Ectodermal cell (in vitro differentiated cells): ENCODE data around the gene EXD3.

Experiments
- H3K27ac ChIP-seq: 2 replicates; pipeline ENCODE4 v1.7.0; 2013; ENCODE audit warnings: mild to moderate bottlenecking, low read depth, low read length; ENCODE audit not compliant: insufficient read depth, poor library complexity, severe bottlenecking
- H3K27me3 ChIP-seq: 2 replicates; pipeline ENCODE4 v1.7.0; 2013; ENCODE audit warnings: mild to moderate bottlenecking, low read length; ENCODE audit not compliant: insufficient read depth, control insufficient read depth, poor library complexity, severe bottlenecking
- H3K36me3 ChIP-seq: one replicate; pipeline ENCODE4 v1.7.0; 2013; ENCODE audit warnings: low read length; ENCODE audit not compliant: control insufficient read depth, insufficient read depth
- H3K4me1 ChIP-seq: one replicate; pipeline ENCODE4 v1.7.0; 2013; ENCODE audit warnings: low read length; ENCODE audit not compliant: control insufficient read depth, insufficient read depth
- H3K4me3 ChIP-seq: 2 replicates; pipeline ENCODE4 v1.7.0; 2013; ENCODE audit warnings: low read depth, low read length, control low read depth; ENCODE audit not compliant: insufficient read depth
- H3K9me3 ChIP-seq: 2 replicates; pipeline ENCODE4 v1.7.0; 2013; ENCODE audit warnings: mild to moderate bottlenecking, low read length, moderate library complexity; ENCODE audit not compliant: control insufficient read depth
- WGBS, 2 experiments: methylation state at CpG; one replicate each; pipeline ENCODE4 v1.1.7; 2013; ENCODE audit warnings: missing lambda C conversion rate in 2 of 2; 5-methylcytosine and 5-hydroxymethylcytosine counted together

EXD3 gene

GRCh38 chr9:137436761-137437600, 14.0 kb upstream of the EXD3 start:
- Histone ChIP-seq H3K4me1 (no peaks in the 10 kb centered on the region), H3K36me3 (no peaks in the 10 kb centered on the region), H3K9me3 (no peaks in the 10 kb centered on the region), H3K4me3 (no peak overlapping the region), H3K27me3 (peaks cover 7% of the 10 kb centered on the region), H3K27ac (no peak overlapping the region)
- WGBS, 2 experiments: 92 to 93% methylated on average over 24 of the region's 24 CpGs

DNA sequence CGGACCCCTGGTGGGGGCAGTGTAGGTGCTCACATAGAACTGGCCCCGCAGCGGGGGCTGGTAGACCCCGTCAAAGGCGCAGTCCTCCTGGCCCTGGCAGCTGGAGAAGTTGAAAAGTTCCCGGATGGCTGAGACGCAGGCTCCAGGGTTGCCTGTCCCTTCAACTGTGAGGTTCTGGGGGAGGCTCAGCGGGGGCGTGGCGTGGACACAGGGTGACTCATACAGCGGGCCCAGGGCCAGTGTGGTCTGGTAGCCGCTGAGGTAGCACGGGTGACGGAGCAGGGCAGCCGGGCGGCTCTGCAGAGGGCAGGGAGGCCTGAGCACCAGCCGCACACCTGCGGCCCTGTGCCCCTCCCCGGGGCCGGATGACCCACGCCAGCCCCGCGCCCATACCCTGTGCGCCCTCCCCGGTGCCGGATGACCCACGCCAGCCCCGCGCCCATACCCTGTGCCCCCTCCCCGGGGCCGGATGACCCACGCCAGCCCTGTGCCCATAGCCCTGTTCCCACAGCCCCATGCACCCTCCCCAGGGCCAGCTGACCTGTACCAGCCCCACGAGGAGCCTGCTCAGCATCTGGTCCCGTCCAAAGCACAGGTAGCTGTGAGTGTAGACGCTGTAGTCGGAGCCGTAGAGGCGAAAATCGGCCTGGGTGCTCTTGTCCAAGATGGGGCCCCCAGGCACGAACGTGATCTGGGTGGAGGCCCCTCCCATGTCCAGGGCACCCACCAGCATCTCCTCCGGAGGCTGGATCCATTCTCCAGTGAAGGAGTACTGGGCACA, 13.2 kb upstream of the EXD3 start:
- Histone ChIP-seq H3K36me3 (no peaks in the 10 kb centered on the region), H3K4me1 (no peaks in the 10 kb centered on the region), H3K27me3 (no peaks in the 10 kb centered on the region), H3K27ac (no peak overlapping the region), H3K9me3 (no peaks in the 10 kb centered on the region), H3K4me3 (no peak overlapping the region)
- 93% methylated on average over 42 of the region's 42 CpGs for WGBS, 2 experiments

DNA sequence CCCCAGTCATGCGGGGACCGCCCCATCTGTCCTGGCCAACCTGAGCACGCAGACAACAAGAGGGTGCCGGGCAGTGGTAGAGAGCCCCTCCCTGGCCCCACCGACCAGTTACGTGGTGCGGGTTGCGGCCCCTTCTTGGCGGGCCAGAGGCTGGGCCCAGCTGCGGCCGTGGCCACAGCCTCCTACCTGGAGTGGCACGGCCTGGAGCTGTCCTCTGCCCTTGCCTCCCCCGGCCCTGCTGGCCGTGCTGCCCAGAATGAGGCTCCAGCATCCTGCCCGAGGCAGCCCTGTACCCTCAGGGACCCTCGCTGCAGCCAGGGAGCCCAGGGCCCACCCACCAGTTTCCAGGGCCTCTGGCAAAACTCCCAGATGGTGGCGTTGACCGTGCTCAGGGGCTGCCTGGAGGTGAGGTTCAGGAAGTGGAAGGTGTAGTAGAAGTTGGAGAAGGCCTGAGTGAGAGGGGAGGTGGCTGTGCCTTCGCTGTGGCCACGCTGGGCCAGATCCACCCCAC, 12.5 kb upstream of the EXD3 start:
- 89 to 91% methylated on average over 20 of the region's 20 CpGs for WGBS, 2 experiments
- Histone ChIP-seq H3K4me1 (peaks cover 5% of the 10 kb centered on the region), H3K4me3 (no peak overlapping the region)

DNA sequence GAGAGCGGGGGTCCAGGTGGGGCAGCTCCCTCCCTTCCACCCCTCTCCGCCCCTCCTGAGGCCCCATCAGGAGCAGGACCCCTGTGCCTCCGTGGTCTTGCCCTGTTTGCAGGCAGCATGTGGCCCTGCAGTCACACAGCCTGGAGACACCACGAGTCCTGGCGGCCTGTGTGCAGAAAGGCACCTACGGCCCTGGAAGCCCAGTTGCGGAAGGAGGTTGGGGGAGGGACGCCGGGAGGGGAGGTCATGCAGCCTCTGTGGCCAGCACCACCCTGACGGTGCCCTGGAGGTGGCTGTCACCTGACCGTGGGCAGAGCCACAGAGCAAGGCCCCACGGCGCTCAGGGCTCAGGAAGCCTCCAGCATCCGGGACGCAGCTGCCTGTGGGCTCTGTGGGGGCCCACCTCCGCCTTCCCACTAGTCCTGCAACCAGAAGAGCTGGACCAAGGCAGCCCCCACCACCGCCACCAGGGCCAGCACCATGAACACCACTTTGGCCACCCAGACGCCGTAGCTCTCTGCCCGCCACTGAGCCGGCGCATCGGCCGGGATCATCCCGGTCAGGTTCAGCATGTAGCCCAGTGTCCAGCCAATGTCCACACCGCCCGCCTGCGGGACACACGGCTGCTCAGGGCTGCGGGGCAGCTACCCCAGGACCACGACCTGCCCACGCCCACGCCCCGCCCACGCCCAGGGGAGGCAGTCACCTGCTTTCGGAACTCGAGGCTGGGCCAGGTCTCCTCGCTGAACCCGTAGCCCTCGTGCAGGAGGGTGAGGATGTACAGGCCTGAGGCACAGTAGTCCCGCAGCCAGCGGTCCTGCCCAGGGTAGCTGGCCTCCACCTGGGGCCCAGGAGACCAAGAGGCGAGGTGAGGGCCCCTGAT, 11.8 kb upstream of the EXD3 start:
- Histone ChIP-seq H3K4me3 (no peak overlapping the region), H3K36me3 (no peaks in the 10 kb centered on the region), H3K9me3 (no peaks in the 10 kb centered on the region), H3K27me3 (no peaks in the 10 kb centered on the region), H3K4me1 (peaks cover 6% of the 10 kb centered on the region), H3K27ac (no peak overlapping the region)
- WGBS, 2 experiments: 93 to 94% methylated on average over 43 of the region's 43 CpGs

More for the DNA sequence above, 12.5 kb upstream of the EXD3 start:
- H3K9me3 ChIP-seq: no peaks in the 10 kb centered on the region
- H3K27me3 ChIP-seq: no peaks in the 10 kb centered on the region
- no peak overlapping the region for H3K27ac ChIP-seq
- H3K36me3 ChIP-seq: no peaks in the 10 kb centered on the region

DNA sequence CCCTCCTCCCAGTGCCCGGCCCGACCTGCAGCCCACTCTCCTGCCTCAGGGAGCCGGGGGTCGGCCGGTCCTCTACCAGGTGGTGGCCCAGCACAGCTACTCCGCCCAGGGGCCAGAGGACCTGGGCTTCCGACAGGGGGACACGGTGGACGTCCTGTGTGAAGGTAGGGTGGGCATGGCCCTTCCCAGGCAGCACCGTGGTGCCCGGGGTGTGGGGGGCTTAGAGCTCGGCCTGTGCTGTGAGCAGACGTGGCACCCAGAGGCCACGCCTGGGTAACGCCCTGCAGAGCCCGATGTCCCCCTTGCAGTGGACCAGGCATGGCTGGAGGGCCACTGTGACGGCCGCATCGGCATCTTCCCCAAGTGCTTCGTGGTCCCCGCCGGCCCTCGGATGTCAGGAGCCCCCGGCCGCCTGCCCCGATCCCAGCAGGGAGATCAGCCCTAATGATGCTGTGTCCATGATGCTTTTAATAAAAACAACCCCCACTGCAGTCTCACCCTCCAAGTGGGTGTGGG, 11.0 kb upstream of the EXD3 start:
- Histone ChIP-seq H3K4me1 (peaks cover 6% of the 10 kb centered on the region), H3K4me3 (no peak overlapping the region), H3K27me3 (no peaks in the 10 kb centered on the region), H3K27ac (no peak overlapping the region), H3K9me3 (no peaks in the 10 kb centered on the region), H3K36me3 (no peaks in the 10 kb centered on the region)
- 93% methylated on average over 26 of the region's 26 CpGs for WGBS, 2 experiments

DNA sequence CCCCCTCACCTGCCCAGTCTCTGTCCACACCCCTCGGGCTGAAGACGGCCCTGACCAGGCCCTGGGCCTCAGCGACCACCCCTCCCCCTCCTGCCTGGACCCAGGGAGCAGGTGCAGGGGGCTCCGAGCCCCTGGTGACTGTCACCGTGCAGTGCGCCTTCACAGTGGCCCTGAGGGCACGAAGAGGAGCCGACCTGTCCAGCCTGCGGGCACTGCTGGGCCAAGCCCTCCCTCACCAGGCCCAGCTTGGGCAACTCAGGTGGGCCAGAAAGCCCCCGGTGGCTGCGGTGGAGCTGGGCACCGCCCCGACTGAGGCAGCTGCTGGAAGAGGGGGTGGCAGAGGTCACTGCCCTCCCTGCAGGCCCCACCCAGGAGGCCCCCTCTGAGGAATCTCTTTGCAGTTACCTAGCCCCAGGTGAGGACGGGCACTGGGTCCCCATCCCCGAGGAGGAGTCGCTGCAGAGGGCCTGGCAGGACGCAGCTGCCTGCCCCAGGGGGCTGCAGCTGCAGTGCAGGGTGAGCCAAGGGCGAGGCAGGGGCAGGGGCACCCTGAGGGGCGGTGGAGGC, 10.5 kb upstream of the EXD3 start:
- WGBS, 2 experiments: 85 to 86% methylated on average over 19 of the region's 19 CpGs
- Histone ChIP-seq H3K27ac (no peak overlapping the region), H3K4me1 (peaks cover 6% of the 10 kb centered on the region), H3K4me3 (no peak overlapping the region), H3K9me3 (no peaks in the 10 kb centered on the region), H3K27me3 (no peaks in the 10 kb centered on the region), H3K36me3 (no peaks in the 10 kb centered on the region)

DNA sequence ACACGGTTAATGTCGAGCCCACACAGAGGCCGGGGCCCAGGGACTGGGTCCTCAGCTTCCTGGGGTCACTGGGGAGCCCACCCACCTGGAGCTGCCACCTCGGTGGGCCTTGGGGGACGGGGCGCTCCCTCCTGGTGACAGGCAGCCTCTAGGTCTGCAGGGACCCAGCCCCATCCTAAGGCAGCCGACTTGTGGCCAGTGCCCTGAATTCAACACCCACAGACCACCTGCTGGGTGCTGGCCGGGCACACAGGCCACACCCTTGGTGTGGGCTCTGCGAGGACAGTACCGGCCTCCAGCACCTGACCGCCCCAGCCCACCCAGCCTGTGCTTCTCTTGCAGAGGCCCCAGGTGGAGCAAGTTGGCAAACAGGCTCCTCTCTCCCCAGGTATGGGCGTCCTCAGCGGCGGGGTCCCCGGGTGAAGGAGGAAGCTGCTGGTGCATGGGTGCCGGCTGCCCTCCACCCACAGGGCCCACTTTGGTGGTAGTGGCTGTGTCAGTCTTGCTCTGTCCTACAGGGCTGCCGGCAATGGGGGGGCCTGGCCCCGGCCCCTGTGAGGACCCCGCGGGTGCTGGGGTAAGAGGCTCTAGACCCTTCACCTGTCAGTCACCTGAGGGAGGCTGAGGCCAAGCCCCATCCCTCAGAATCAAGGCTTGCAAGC, 9.9 kb upstream of the EXD3 start:
- no peaks in the 10 kb centered on the region for H3K36me3 ChIP-seq
- H3K27ac ChIP-seq: no peak overlapping the region
- peaks cover 6% of the 10 kb centered on the region for H3K4me1 ChIP-seq
- no peak overlapping the region for H3K4me3 ChIP-seq
- 91% methylated on average over 20 of the region's 20 CpGs for WGBS, 2 experiments
- no peaks in the 10 kb centered on the region for H3K9me3 ChIP-seq
- no peaks in the 10 kb centered on the region for H3K27me3 ChIP-seq

DNA sequence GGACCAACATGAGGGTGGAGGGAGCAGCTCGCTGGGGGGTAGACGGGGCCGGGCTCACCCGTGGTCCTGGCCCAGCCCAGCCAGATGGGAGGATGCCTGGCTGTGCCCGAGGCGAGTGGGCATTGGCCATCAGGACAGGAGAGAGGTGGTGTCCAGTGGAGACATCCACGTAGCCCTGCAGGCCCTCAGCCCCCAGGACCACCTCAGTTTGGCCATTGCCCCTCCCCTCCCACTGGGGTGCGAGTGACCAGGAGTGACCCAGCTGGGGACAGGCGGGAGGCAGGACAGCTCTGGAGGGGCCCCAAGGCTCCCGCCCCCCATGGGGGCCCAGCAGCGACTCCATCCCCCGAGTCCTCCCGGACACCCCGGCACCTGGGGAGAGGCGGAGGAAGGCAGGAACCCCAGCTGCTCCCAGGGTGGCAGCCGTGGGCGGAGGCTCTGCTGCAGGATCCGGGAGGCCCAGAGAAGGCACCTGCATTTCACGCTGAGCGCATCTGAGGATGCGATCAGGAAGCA, 8.5 kb upstream of the EXD3 start:
- Histone ChIP-seq H3K27ac (no peak overlapping the region), H3K27me3 (no peaks in the 10 kb centered on the region), H3K4me3 (no peak overlapping the region), H3K4me1 (peaks cover 6% of the 10 kb centered on the region), H3K36me3 (no peaks in the 10 kb centered on the region), H3K9me3 (no peaks in the 10 kb centered on the region)
- 89% methylated on average over 21 of the region's 21 CpGs for WGBS, 2 experiments
